Breast epithelium (tissue), 4 donors: ENCODE results near the gene FTSJ3. TPM values are rescaled to one million over a fixed set of nuclear protein-coding genes. Genes with fewer than 3 reads are reported as not detected.

Source experiments
- DNase-seq, 2 donors: peaks; one replicate each; pipeline ENCODE4 v3.0.0-alpha.2; 2019; ENCODE audit warnings: low spot score in 2 of 2
- H3K27ac ChIP-seq, 2 donors: fragments of 200-600 bp; sonication (generic) in 1 of 2; one replicate each; pipeline ENCODE4 v1.5.1; 2016 to 2019; ENCODE audit warnings: mild to moderate bottlenecking in 1 of 2
- H3K27me3 ChIP-seq, 2 donors: fragments of 200-600 bp; sonication (generic) in 1 of 2; one replicate each; pipeline versions ENCODE4 v1.5.1 to v1.6.0; 2017 to 2019; ENCODE audit warnings: control low read depth in 1 of 2, mild to moderate bottlenecking in 1 of 2
- H3K36me3 ChIP-seq: fragments of 200-600 bp; one replicate; pipeline ENCODE4 v1.5.1; 2019
- H3K4me1 ChIP-seq, 2 donors: fragments of 200-600 bp; sonication (generic); one replicate each; pipeline ENCODE4 v1.5.1; 2016 to 2019; ENCODE audit warnings: control low read depth in 1 of 2
- H3K4me3 ChIP-seq, 3 donors: fragments of 200-600 bp; sonication (generic); 1 replicate in 2 of 3; 2 replicates in 1 of 3; pipeline ENCODE4 v1.5.1; 2016 to 2019; ENCODE audit warnings: mild to moderate bottlenecking in 3 of 3, moderate library complexity in 2 of 3
- H3K9me3 ChIP-seq, 2 donors: fragments of 200-600 bp; sonication (generic) in 1 of 2; one replicate each; pipeline ENCODE4 v1.5.1; 2016 to 2019; ENCODE audit warnings: control low read depth in 1 of 2
- CTCF ChIP-seq, 3 donors: fragments of 450-650 bp; IDR thresholded peaks; one replicate each; pipeline ENCODE4 v1.5.1; 2016 to 2017; ENCODE audit warnings: antibody characterized with exemption in 3 of 3, mild to moderate bottlenecking in 3 of 3, moderate library complexity in 3 of 3
- POLR2A ChIP-seq: fragments of 450-650 bp; IDR thresholded peaks from one replicate; pipeline ENCODE4 v1.6.1; 2016; ENCODE audit warnings: antibody characterized with exemption, mild to moderate bottlenecking, moderate library complexity
- POLR2AphosphoS5 ChIP-seq, 3 donors: sonication (generic); formaldehyde crosslinking; IDR thresholded peaks; one replicate each; pipeline ENCODE4 v1.6.1; 2017; ENCODE audit warnings: antibody characterized with exemption in 3 of 3
- intact Hi-C: fragments of 100-400 bp; cut with DNase I; formaldehyde crosslinking; loops from one replicate; pipeline ENCODE4 v1.15.1; 2023; ENCODE audit warnings: low total_unique reads
- total RNA-seq, 3 donors: library from RNA; depleted of rRNA; stranded (reverse); fragments of >200 nt; gene quantifications; one replicate each; pipeline ENCODE4 v1.1.0, GENCODE V29; 2016

The FTSJ3 gene
- total RNA-seq, 3 donors from 2014 or later, result 55.4 to 78.7 (median 59.1) TPM

DNA sequence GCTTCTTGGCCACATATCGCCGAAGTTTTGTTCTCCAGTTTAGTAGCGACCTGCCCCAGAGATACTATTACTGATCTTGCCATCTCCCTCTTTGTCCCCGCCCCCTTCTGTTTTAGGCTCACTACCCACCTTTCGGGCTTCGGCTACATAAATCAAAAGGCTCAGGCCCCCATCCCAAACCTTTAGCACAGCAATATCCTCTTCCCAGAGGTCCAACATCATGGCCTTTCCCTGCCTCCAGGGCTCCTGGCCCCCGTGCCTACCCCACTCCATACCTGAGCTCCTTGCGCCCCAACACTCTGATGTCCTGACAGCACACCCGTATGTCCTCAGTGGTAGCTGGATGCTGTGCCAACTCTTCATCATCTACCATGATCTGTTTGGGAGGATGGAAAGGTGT lies 3.1 kb downstream of the FTSJ3 start:
- TF ChIP-seq POLR2AphosphoS5 (IDR thresholded peaks at IDR 0.05) (no peak), CTCF (IDR thresholded peaks at IDR 0.05) (no peak), POLR2A (no peak)
- no peaks in the 10 kb centered on the region for H3K9me3 ChIP-seq
- no peak overlapping the region for H3K4me3 ChIP-seq
- H3K36me3 ChIP-seq, result peaks cover 12% of the 10 kb centered on the region
- DNase-seq, result no peak
- H3K27me3 ChIP-seq, result no peaks in the 10 kb centered on the region
- intact Hi-C loops, result no loop called here
- peaks cover 4 to 21% of the 10 kb centered on the region in 2 donors for H3K4me1 ChIP-seq
- H3K27ac ChIP-seq, result peak overlapping the region in 1 of 2 donors; percentile 21

DNA sequence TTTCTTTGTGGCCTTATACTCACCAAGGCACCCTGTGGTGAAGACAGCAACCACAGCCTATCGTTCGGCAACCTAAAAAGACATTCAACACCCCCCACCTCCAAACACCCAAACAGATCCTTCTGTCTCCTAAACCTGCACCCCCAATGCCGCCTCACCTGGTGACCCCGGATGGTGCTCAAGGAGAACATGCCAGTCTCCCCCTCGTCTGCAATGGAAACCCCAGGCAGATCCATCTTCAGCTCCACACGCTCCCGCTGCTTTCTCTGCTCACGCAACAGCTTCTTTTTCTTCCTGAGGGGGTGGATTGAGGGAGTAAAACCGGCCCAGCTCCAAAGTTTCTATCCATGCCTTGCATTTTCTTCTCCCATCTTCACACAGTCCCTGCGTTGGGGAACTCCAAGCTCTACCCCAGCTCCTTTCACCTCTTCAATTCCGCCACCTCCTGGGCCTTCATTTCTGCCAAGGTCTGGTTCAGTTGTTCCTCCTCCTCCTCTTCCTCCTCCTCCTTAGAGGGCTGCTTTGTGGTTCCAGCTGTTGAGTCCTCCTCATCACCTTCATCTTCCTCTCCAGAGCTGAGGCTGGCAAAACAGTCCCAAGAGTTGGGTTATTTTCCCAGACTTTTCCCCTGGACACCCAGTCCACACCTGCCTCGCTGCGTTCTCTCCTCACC lies 3.7 kb downstream of the FTSJ3 start:
- no peaks in the 10 kb centered on the region for H3K27me3 ChIP-seq
- H3K36me3 ChIP-seq, result peaks cover 16% of the 10 kb centered on the region
- no peak overlapping the region for H3K4me3 ChIP-seq
- no peaks in the 10 kb centered on the region for H3K9me3 ChIP-seq
- TF ChIP-seq POLR2AphosphoS5 (IDR thresholded peaks at IDR 0.05) (no peak), CTCF (IDR thresholded peaks at IDR 0.05) (no peak), POLR2A (no peak)
- no peak overlapping the region for H3K27ac ChIP-seq
- H3K4me1 ChIP-seq, result peaks cover 4 to 16% of the 10 kb centered on the region in 2 donors
- intact Hi-C loops, result no loop called here
- no peak for DNase-seq

DNA sequence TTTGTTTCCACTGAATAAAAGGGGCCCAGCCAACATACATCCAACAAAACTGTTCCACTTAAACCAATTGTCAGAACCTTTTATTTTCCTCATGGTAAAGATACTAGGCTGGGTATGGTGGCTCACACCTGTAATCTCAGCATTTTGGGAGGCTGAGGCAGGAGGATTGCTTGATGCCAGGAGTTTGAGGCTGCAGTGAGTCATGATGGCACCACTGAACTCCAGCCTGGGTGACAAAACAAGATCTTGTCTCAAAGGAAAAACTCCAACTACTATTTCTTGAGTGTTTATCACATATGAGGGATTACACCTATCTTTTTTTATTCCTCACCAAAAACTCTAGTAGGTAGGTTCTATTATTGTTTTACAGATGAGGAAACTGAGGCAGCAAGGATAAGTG lies 4.9 kb downstream of the FTSJ3 start:
- intact Hi-C loops, result no loop called here
- no peak overlapping the region for H3K4me3 ChIP-seq
- no peak for DNase-seq
- peaks cover 25% of the 10 kb centered on the region for H3K36me3 ChIP-seq
- no peak for TF ChIP-seq POLR2AphosphoS5 (IDR thresholded peaks at IDR 0.05)
- no peak for TF ChIP-seq POLR2A
- TF ChIP-seq CTCF (IDR thresholded peaks at IDR 0.05), result no peak
- no peak overlapping the region for H3K27ac ChIP-seq
- H3K27me3 ChIP-seq, result no peaks in the 10 kb centered on the region
- no peaks in the 10 kb centered on the region for H3K9me3 ChIP-seq
- peaks cover 0 to 7% of the 10 kb centered on the region in 2 donors for H3K4me1 ChIP-seq

GRCh38 chr17:63821804-63822203 lies 5.7 kb downstream of the FTSJ3 start:
- Histone ChIP-seq H3K4me3 (no peak overlapping the region), H3K27me3 (no peaks in the 10 kb centered on the region), H3K27ac (no peak overlapping the region), H3K9me3 (no peaks in the 10 kb centered on the region), H3K4me1 (peaks cover 0 to 7% of the 10 kb centered on the region in 2 donors), H3K36me3 (peaks cover 31% of the 10 kb centered on the region)
- intact Hi-C loops, result no loop called here
- DNase-seq, result no peak
- no peak for TF ChIP-seq POLR2A
- no peak for TF ChIP-seq POLR2AphosphoS5 (IDR thresholded peaks at IDR 0.05)
- no peak for TF ChIP-seq CTCF (IDR thresholded peaks at IDR 0.05)

DNA sequence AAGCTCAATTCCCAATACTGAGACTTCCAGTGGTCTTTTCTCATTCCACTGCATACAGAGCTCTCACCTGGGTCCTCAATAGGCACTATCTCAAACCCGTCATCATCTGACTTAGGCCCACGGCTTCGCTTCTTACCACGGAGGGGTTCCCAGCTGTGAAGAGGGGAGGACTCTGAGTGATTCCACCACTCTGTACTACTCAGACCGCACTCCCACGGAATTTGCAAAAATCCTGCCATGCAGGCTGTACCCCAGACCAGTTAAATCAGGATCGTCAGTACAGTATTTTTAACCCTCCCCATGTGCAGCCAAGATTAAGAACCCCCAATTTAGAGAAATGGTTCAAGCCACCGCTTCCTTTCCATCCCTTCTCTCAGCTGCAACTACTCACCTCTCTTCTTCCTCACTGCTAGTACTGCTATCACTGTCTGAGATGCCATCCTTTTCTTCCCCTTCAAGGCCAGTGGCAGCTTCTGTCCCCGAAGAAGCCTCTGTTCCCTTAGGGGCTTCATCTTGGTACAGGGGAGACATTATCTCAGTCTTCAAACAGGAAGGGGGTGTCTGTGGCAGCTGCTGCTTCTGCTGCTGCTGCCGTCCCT lies 6.4 kb downstream of the FTSJ3 start:
- Histone ChIP-seq H3K27ac (no peak overlapping the region), H3K4me1 (peaks cover 0 to 6% of the 10 kb centered on the region in 2 donors), H3K27me3 (no peaks in the 10 kb centered on the region), H3K9me3 (no peaks in the 10 kb centered on the region), H3K4me3 (no peak overlapping the region), H3K36me3 (peaks cover 31% of the 10 kb centered on the region)
- intact Hi-C loops, result no loop called here
- TF ChIP-seq POLR2A (no peak), POLR2AphosphoS5 (IDR thresholded peaks at IDR 0.05) (no peak), CTCF (IDR thresholded peaks at IDR 0.05) (no peak)
- DNase-seq, result no peak
